GM19467 (cell line): ENCODE measurements around the gene ELFN2.
"Not testable (repeated sequence)": the region's sequence is repeated elsewhere in the genome, so short reads cannot be mapped to it uniquely, and the experiment has no call there.

Source experiments
- ATAC-seq: cut with Tn5 transposase; IDR thresholded peaks from one replicate; pipeline ENCODE4 v1.9.1; 2021; ENCODE audit warnings: mild to moderate bottlenecking, moderate library complexity; ENCODE audit not compliant: unreplicated experiment

Gene ELFN2

DNA sequence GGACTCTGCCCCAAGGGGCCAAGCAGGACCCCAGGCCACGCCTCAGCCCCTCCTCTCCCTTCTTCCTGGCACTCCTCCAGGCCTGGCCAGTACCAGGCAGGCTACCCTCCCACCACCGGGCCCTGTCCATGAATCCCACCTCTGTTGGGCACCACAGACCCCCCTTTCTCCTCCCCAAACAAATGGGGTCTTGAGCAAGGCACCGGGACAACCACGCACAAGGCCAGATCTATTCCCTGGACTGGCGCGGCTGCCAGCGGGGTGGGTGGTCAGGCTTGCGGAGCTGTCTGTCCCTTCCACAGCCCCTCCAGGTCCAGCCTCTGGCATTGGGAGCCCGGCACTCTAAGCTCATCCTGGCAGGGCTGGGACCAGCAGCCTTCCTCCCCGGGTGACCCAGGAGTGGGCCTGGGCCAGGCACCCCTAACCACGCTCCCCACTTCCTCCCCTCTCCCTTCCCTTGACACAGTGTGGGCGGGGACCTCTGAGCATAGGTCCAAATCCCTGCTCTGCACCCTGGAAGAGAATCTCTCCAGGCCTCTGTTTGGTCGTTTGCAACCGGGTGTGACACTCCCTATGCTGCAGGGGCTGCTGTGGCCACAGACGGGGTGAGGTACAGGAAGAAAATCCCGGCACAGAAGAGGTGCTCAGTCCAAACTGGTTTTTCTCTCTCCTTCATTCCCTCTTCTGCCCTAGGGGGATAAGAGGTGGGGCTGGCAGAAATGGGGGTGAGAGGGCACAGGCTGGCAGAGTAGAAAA lies 14.6 kb downstream of the ELFN2 start:
- no peak for ATAC-seq

DNA sequence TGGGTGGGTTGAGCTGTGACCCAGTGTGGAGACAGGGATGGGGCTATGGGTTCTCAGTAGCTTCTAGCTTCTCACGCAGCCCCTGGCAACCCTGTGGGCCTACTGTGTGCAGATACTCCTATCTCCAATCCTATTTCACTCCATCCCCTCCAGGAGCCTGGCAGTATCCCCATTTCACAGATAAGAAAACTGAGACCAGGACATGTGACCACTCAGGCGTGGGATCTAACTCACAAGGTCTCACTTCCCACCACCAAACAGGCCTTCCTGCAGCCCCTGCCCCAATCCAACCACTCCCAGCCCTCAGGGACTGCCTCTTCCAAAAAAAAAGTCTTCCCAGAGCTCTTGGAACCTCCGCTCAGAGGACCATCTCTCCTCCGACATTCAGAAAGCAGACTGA lies 15.6 kb downstream of the ELFN2 start:
- no peak for ATAC-seq

DNA sequence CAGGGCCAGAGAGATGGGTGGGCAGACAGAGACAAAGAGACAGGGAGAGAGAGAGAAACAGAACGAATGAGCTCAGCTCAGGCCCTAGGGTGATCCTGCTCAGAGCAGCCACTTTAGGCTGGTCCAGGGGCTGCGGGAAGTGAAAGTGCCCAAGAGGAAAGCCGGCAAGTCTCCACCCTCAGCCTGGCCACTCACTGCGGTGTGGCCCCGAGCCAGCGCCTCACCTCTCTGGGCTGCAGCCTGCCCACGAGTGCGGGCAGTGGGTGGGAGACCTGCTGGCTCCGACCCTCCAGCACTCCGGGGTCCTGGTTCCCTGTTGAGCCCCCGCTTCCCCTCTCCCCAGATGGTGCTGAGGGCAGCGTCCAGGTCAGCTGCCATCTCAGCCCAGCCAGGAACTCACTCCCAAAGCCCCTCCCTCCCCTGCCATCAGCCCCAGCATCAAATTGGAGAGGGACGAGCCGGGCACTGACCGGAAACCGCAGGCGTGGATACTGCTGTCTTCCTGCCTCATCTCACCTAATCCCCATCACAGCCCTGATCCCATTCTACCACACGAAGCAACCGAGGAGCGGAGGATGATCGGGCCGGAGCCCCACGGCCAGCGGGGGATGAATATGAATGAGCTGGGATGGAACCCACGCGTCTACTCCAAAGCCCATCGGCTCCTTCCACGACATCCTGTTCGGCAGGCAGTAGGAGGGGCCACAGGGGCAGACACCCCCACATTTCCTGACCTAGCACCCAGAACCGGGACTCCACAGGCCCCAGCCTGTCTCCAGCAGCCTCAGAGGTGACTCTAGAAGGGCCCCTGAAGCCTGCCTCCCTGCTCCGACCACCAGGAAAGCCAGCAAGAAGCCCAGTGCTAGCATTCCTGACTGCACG lies 16.9 kb downstream of the ELFN2 start:
- no peak for ATAC-seq

DNA sequence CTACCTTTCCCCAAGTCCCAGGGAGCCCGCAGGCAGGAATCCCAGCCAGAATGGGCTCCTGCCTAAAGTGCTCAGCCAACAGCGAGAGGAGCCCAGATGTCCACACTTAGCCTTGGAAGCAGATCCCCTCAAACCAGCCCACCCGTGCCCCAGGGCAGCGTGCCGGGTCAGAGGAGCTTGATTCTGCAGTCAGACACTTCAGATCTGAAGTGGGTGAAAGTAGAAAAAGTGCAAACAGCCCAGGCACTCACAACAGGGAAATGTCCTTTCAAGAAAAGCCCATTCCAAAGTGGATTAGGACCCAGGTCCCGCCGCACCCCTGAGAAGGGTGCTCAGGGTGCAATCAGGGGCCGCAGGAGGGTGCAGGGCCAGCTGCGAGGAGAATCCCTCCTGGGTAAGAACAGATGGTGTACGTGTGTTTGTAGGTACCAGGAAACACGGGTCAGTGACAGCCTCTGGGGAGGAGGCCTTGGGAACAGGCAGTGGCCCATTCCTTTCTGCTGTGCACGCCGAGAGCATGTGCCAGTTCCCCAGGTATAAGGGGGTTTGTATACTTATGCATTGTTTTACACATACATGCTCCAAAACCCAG lies 17.7 kb downstream of the ELFN2 start:
- ATAC-seq = no peak

DNA sequence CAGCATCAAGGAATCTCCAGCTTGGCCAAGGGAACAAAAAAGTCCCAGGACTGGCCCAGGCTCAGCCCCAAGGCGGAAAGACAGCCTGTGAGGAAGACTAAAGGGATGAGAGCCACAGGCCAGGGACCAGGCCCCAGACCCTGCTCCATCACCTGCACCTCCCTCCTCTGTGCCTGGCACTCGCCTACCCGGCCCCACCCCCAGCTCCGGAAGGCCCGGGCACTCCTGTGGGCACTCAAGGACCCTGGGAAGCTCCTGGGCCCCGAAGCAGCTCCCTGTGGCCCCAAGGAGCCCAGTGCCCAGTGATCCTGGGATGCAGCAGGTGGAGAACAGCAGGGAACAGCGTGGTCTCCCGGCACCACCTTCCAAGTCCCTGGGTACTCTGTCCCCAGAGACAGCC lies 18.2 kb downstream of the ELFN2 start:
- ATAC-seq = no peak

DNA sequence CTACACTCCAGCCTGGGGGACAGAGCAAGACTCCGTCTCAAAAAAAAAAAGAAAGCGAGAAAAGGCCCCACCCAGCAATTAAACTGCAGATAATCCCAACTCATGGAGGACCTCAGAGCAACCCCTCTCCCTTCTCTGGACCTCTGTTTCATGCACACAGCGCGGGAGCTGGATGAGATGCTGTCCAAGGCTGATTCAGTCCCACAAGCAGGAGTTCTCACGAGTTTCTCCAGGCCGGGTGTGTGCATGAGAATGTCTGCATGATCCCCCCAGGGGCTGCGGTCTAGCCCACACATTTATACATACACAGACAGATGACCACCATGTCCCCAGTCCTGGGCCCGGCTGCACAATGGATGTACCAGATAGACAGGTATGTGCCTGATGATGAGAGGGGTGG lies 19.4 kb downstream of the ELFN2 start:
- ATAC-seq = no peak

DNA sequence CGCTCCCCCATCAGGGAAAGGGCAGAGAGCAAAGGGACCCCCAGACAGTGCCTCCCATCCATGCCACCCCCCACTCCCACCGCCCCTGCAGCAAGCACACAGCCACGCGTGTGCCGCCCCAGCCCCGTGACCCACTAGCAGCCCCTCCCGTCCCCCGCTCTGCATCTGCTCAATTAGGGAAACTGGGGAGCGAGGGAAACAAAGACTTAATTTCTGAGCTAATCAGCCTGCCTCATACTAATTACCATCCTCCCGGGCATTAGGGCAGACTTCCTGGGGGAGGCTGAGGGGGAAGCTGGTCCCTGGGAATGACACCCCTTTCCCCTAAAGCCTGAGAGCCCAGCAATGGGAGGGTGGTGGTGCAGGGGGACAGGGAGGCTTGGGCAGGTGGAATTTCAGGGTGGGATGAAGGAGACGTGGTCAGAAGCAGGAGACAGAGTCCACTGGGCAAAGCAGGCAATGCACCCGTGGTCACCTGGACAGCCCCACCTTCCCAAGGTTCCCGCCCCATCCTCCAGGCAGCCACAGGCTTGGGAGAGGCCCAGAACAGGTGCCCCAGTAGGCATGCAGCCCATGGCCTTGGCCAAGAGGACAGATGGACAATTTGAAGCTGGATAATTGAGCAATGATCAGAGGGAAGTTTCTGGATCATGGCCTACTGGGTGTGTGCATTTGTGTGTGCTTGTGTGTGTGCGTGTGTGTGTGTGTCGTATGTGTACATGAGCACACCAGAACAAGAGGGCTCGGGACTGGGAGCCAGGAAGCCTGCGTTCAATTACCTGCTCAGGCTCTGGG lies 20.6 kb downstream of the ELFN2 start:
- no peak for ATAC-seq

DNA sequence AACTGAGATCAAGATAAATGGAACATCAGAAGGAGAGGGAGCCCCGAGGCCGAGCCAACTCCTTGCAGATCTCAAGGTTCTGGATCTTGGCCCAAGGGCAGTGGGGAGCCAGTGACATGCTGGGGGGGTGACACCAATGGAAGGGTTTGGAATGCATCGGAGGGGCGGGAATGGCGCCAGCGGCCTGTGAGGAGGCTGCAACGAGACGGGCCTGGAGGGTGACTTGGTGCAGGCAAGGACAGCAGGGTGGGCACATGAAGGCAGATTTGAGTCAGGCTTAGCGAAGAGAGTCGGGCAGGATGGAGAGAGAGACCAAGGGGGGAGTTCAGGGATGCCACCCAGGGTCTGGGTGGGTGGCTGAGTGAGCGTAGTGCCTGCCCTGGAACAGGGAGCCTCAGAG lies 23.2 kb downstream of the ELFN2 start:
- no peak for ATAC-seq

DNA sequence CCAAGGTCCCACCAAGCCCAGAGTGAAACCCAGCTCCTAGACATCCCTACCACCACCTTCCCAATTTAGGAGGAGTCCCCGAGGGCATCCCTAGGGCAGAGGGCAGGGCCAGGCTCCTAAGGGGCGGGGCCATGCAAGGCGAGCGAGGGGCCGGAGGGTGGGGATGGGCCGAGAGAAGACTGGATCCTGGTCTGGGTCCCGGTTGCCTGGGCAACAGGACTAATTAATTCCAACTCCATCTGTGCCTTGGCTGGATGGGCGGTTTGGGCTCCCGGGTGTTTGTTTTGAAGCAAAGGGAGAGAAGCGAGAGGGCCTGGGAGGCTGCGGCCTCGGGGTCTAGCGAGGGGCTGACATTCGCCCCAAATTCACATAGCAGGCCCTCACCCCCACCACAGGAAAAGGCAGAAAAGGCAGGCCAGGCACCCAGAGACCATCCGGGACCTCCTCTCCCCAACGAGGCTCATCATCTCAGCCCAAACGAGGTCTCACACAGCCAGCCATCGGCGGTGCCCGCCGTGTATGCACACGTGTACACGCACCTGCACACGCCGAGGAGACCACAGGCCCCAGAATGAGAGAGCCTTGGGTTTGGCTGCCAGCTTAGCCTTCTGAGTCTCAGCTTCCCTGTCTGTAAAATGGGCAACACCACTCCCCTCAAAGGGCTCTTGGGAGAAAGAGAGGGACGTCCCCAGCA lies 23.9 kb downstream of the ELFN2 start:
- no peak for ATAC-seq

DNA sequence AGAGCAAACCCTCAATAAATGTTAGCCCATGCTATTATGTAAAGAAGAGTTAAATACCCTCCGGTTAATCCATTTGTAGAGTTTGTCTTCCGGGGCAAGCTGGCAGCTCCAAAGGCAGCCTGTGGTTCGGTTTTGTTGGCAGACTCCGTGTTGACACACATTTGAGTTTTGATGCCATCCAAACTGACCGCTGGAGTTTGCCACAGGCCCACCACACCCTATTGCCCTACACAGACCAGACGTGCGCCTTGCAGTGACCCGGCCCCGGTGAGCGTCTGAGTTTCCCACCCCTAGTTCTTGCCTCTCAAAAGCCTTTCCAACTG lies 25.1 kb downstream of the ELFN2 start:
- no peak for ATAC-seq

DNA sequence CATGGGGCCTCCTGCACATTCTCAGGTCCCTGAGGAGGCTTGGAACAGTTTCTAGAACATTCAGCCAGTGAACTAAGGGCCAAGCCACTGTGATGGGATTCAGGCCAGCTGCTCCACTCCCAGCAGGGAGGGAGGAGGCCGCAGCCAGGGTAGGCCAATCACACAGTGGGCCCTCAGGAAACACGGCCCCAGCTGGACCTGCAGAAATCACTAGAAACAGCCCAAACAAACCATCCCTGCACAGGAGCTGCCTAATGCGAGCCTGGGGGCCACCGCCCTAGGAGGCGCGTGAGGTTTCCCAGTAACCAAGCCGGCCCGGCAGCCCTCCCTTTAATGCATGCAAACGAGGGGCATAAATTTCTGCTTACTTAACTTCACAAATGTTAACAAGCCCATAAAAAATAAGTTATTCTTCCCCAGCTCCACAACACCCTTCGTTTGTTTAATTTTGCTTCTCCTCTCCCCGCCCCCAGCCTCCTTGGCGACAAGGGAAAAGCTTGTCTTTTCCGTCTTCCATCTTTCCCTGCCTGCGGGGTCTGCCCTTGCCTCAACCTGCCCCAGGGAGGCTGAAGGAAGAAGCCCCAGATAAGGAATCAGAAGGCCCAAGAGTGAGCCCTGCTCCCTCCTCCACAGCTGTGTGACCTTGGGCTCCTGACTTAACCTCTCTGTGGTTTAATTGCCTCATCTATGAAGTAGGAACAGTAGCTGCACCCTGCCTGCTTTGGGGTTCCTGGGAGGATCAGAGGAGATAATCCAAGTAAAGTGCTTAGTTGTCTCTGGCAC lies 25.7 kb downstream of the ELFN2 start:
- no peak for ATAC-seq

DNA sequence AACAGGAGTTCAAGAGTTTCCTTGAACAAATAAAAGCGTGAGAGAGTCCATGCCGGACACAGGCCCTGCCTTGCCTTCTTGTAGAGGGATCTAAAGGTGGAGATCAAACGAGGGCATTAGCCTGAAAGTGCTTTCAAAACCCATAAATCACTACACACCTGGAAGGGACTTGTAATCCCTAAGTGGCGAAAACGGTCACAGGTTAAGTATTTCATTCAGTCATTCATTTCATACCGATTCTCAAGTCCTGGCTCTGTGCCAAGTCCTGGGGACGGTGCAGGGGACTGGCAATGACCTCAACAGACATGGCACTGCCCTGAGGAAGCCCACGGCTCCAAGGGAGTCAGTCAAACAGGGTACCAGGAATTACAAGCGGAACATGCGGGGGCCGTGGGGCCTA lies 26.6 kb downstream of the ELFN2 start:
- ATAC-seq = no peak

DNA sequence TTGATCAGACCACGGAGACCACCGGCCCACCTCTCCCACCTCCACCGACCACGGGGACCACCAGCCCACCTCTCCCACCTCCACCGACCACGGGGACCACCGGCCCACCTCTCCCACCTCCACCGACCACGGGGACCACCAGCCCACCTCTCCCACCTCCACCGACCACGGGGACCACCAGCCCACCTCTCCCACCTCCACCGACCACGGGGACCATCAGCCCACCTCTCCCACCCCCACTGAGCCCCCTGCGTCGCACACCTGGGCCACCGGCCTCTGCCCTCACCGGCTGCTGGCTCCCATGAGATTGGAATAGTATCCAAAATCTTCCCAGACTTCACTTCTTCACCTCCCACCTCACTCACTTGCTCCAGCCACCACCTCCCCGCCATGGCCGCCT lies 27.8 kb downstream of the ELFN2 start:
- not testable (repeated sequence) for ATAC-seq

DNA sequence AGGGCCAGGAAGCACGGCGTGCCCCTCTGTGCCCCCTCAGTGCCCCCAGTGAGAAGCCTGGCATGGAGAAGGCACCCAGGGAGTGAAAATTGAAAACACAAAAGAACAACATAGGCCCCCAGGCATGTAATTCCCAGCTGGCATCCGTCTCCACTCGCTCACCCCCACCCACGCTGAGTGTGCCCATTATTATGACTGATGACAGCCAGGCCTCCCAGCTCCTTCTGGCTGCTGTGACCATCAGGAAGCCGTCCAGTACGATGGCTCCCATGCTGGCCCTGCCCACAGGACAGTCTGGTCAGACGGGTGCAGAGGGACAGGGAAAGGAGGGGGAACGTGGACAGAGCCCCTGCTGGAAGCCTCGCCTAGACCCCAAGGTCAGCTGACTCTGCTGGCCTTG lies 30.1 kb downstream of the ELFN2 start:
- ATAC-seq = no peak

DNA sequence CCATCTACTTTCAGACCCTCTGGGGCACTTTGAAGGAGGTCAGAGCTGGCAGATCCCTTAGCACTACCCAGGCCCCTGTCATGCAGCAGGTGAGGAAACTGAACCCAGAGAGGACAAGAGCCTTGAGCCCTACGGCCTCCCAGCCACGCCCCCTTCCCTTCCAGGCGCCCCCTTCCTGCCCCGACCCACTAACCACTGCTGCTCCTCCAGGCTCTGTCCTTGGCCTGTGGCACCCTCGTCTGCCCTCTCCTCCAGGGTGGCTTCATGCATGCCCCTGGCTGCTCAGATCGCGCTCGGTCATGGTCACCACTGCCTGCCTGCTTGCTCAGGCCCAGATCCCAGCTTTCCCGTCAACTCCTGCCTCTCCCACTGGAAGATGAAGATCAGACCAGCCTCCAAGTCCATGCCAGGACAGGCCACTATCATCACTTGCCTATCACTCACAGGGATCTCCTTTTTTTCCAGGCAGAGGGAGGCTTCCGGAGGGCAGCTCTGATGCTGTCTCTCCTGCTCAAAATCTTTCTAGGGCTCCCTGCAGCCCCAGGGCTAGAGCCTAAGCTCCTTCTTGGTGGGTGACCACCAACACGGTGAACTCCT lies 30.7 kb downstream of the ELFN2 start:
- no peak for ATAC-seq

DNA sequence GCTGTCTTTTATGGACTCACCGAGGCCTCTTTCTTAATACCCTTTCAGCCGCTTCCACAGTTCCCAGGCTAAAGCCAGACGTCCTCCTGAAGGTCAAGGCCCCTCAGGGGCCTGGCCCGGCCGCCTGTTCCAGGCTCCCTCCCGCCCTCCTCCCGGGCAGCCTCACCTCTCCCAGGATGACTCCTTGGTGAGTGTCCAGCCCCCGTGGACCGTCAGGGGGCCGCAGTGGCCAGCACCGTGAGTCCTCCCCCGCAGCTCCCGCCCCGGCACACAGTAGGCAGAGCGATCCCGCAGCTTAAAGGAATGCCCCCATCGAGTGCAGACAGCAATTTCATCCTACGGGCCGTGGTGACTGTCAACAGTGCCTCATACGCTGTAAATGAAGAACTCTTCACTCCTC lies 32.9 kb downstream of the ELFN2 start:
- ATAC-seq = no peak

DNA sequence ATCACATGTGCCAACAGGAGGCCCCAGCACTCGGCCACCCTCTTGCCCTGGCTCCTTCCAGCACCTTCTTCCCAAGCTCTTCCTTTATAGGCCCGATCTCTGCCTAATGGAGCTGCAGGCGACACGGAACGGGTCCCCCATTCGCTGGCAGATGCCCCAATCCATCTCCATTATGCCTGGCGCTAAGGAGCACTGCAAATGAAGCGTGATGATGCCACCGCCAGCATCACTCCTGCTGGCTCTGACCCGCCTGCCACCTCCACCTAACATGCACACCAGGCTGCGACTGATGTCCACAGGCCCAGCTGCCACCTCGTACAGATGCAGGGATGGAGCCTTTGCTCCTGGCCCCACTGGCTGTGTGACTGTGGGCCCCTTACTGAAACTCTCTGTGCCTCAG lies 33.5 kb downstream of the ELFN2 start:
- no peak for ATAC-seq

DNA sequence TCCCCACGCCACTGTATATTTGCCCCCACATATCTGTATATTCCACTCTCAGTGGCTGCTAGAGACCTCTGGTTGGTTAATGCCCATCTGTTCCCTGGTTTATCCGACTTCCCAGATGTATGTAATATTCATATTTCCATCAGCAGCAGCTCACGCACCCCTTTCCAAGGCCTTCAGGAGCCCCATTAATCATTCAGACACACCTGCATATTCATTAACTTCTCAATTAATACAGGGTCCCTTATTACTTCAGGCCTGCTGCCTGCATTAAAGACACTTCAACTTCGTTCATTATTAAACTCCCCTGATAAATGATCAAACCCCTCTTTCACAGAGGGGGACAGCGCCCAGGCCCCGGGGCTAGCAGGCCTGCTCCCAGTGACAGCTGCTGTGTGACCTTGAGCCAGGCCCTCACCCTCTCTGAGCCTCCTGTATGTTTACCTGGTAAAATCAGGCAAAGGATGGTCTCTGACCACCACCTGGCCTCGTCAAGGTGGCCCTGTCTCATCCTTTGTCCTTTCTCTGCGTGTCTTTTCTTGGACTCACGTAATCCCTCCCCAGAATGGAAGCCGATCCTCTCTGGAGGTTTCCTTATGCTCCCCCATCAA lies 34.5 kb downstream of the ELFN2 start:
- no peak for ATAC-seq

DNA sequence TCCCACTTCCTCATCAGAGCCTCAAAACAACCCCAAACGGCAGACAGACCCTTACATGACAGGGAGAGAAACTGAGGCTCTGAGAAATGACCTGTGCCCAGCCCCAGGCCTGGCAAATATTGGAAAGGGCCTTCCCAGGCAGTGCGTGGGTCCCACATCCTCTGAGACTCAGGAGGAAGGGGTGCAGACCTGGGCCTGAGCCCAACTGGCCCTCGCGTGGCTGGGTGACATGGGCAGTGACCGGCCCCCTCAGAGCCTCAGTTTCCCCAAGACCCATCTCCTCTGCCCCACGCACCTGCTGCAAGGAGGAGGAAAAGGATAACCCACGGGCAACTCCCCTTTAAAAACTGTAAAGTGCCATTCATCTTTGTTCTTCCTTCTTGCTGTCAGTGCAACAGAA lies 35.6 kb downstream of the ELFN2 start:
- ATAC-seq = no peak
